ENCODE results near the gene ZSWIM4. TPM values are rescaled to one million over a fixed set of nuclear protein-coding genes. Genes with fewer than 3 reads are reported as not detected.
A peak's percentile ranks its signal among the peaks of the same experiment; 100 is the strongest.

ZSWIM4 gene
- total RNA-seq, 1 donor from 2014 or later = 13.5 TPM

GRCh38 chr19:13840305-13841085 is 45.3 kb downstream of the ZSWIM4 start:
- DNase-seq (ENCODE audit: low read depth) = no peak
- TF ChIP-seq, protein P1, sequence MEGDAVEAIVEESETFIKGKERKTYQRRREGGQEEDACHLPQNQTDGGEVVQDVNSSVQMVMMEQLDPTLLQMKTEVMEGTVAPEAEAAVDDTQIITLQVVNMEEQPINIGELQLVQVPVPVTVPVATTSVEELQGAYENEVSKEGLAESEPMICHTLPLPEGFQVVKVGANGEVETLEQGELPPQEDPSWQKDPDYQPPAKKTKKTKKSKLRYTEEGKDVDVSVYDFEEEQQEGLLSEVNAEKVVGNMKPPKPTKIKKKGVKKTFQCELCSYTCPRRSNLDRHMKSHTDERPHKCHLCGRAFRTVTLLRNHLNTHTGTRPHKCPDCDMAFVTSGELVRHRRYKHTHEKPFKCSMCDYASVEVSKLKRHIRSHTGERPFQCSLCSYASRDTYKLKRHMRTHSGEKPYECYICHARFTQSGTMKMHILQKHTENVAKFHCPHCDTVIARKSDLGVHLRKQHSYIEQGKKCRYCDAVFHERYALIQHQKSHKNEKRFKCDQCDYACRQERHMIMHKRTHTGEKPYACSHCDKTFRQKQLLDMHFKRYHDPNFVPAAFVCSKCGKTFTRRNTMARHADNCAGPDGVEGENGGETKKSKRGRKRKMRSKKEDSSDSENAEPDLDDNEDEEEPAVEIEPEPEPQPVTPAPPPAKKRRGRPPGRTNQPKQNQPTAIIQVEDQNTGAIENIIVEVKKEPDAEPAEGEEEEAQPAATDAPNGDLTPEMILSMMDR (conservative IDR thresholded peaks at IDR 0.05; ENCODE audit: low read depth, low read length) = no peak
- H3K4me3 ChIP-seq (ENCODE audit: low read depth, low read length) = peak overlapping the region; percentile 89

- DNase-seq (ENCODE audit: low read depth) = no peak
- TF ChIP-seq, protein P1 (conservative IDR thresholded peaks at IDR 0.05; ENCODE audit: low read depth, low read length) = no peak
These were observed 46.1 kb downstream of the ZSWIM4 start for GRCh38 chr19:13841086-13841961.

GRCh38 chr19:13841962-13842290 is 46.7 kb downstream of the ZSWIM4 start:
- peak overlapping the region; percentile 89 for H3K4me3 ChIP-seq (ENCODE audit: low read depth, low read length)
- TF ChIP-seq, protein P1 (conservative IDR thresholded peaks at IDR 0.05; ENCODE audit: low read depth, low read length) = no peak
- DNase-seq (ENCODE audit: low read depth) = no peak

More at GRCh38 chr19:13841086-13841961, 46.1 kb downstream of the ZSWIM4 start:
- peak overlapping the region; percentile 89 for H3K4me3 ChIP-seq (ENCODE audit: low read depth, low read length)

DNA sequence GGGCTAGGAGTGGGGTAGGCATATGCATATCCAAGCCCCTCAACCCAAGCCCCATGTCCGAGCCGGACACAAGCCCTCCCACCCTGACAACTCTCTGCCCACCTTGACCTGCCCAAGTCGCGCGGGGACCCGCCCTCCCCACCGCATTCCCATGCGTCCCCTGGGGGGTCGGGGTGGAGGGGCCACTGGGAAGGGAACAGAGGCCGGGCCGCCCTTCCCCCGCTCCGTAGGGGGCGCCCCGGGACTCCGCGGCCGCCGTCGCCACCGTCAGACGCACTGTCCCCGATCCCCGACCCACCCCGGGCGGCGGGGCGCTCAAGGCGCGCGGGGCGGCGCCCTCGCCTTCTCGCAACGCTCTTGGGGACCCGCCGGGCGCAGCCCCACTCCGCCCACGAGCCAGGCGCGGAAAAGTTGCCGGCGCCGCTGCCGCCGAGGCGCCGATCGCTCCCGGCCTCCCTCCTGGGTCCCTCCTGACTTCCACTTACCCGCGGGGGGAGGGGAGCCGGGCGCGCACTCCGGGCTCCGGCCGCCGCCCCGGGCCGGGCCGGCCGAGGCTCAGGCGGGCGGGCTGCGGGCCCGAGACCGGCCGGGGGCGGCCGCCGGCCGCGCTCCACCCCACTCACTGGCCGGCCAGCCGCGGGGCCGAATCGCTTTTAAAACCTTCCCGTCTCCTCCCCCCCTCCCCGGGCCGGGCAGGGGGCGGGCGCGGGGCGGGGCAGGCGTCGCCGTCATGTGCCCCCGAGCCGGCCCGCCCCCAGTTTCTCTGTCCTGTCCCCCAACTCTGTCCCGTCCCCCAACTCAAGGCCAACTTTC is 47.3 kb downstream of the ZSWIM4 start:
- no peak for DNase-seq (ENCODE audit: low read depth)
- H3K4me3 ChIP-seq (ENCODE audit: low read depth, low read length) = peak overlapping the region; percentile 89
- TF ChIP-seq, protein P1 (conservative IDR thresholded peaks at IDR 0.05; ENCODE audit: low read depth, low read length) = no peak

DNA sequence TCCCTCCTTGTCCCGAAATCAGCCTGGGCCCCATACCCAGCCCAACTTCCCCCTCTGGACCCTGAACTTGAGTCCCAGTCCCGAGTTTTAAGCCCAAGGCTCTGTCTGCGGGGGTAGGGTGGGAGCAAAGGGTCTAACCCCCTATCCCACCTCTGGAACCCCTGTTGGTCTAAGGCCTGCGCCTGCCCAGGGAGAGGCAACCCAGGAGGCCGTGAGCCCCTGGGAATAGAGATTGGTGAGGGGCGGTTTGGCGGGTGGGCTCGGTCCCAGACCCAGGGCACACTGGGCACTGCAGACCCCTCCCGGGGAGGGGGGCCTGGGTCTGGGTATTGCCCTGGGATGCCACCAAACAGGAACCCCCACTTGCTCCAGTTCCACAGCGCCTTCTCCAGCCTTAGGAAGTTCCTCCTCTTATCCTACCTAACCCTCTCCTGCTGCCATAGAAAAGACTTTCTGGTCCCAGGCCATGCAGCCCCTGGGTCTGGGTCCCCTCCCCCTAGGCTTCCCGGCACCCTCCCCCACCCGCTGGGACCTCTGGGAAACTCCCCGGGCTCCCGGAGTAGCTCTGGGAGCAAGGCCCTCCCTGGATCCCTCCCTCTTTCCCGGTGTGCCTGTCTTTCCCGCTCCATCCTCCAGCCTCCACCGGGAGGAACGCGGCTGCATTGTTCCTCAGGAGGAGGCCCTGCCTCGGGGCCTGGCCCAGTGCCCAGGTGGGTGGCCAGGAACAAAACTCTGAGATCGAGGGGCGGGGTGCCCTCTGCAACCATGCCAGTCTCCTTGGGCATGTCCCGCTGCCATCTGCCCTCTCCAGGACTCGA is 48.1 kb downstream of the ZSWIM4 start:
- H3K4me3 ChIP-seq (ENCODE audit: low read depth, low read length) = peak overlapping the region; percentile 89
- DNase-seq (ENCODE audit: low read depth) = no peak
- TF ChIP-seq, protein P1 (conservative IDR thresholded peaks at IDR 0.05; ENCODE audit: low read depth, low read length) = no peak

GRCh38 chr19:13844130-13844631 is 48.9 kb downstream of the ZSWIM4 start:
- no peak for DNase-seq (ENCODE audit: low read depth)
- H3K4me3 ChIP-seq (ENCODE audit: low read depth, low read length) = no peak overlapping the region
- TF ChIP-seq, protein P1 (conservative IDR thresholded peaks at IDR 0.05; ENCODE audit: low read depth, low read length) = no peak
